ENCODE data around the gene CAPN2. TPM values are rescaled to one million over a fixed set of nuclear protein-coding genes. Genes with fewer than 3 reads are reported as not detected.

CAPN2 gene
- total RNA-seq, 3 donors from 2014 or later (not counting 1 experiment from before 2014, with no cell fraction given) = 228 to 275 (median 236) TPM

- over 99% methylated on average over 4 of the region's 5 CpGs for WGBS (ENCODE audit: insufficient coverage)
- Histone ChIP-seq H3K4me1 (ENCODE audit: control insufficient read depth, insufficient read depth, low read length) (no peaks in the 10 kb centered on the region), H3K27ac (ENCODE audit: low read length) (no peak overlapping the region), H3K27me3 (ENCODE audit: control insufficient read depth, insufficient read depth, low read length) (no peaks in the 10 kb centered on the region), H3K36me3 (ENCODE audit: control insufficient read depth, insufficient read depth, low read length) (peaks cover 67% of the 10 kb centered on the region), H3K4me3 (ENCODE audit: low read length) (no peak overlapping the region), H3K9me3 (ENCODE audit: control insufficient read depth, insufficient read depth, low read length) (no peaks in the 10 kb centered on the region)
- ATAC-seq (no peak), DNase-seq (no peak)
- no peaks in the 10 kb centered on the region for H3K27me3 Mint-ChIP-seq (ENCODE audit: low read depth in 2 of 2)
- no peaks in the 10 kb centered on the region for H3K9me3 Mint-ChIP-seq
- intact Hi-C loops (cut with micrococcal nuclease) = no loop called here
- H3K4me3 Mint-ChIP-seq = no peak overlapping the region
- TF ChIP-seq, protein P1, sequence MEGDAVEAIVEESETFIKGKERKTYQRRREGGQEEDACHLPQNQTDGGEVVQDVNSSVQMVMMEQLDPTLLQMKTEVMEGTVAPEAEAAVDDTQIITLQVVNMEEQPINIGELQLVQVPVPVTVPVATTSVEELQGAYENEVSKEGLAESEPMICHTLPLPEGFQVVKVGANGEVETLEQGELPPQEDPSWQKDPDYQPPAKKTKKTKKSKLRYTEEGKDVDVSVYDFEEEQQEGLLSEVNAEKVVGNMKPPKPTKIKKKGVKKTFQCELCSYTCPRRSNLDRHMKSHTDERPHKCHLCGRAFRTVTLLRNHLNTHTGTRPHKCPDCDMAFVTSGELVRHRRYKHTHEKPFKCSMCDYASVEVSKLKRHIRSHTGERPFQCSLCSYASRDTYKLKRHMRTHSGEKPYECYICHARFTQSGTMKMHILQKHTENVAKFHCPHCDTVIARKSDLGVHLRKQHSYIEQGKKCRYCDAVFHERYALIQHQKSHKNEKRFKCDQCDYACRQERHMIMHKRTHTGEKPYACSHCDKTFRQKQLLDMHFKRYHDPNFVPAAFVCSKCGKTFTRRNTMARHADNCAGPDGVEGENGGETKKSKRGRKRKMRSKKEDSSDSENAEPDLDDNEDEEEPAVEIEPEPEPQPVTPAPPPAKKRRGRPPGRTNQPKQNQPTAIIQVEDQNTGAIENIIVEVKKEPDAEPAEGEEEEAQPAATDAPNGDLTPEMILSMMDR (IDR thresholded peaks at IDR 0.05) = no peak
- H3K36me3 Mint-ChIP-seq = peaks cover 7% of the 10 kb centered on the region
- H3K4me1 Mint-ChIP-seq = peaks cover 0 to 2% of the 10 kb centered on the region in 2 donors
- H3K27ac Mint-ChIP-seq = peak overlapping the region; percentile 13 to 39
Measured at GRCh38 chr1:223763881-223764280, 51.5 kb downstream of the CAPN2 start.

GRCh38 chr1:223765036-223765718, 52.8 kb downstream of the CAPN2 start:
- Histone ChIP-seq H3K27me3 (ENCODE audit: control insufficient read depth, insufficient read depth, low read length) (no peaks in the 10 kb centered on the region), H3K36me3 (ENCODE audit: control insufficient read depth, insufficient read depth, low read length) (peaks cover 64% of the 10 kb centered on the region), H3K27ac (ENCODE audit: low read length) (no peak overlapping the region), H3K4me1 (ENCODE audit: control insufficient read depth, insufficient read depth, low read length) (no peaks in the 10 kb centered on the region), H3K9me3 (ENCODE audit: control insufficient read depth, insufficient read depth, low read length) (no peaks in the 10 kb centered on the region), H3K4me3 (ENCODE audit: low read length) (no peak overlapping the region)
- no peak overlapping the region for H3K4me3 Mint-ChIP-seq
- no peak overlapping the region for H3K27ac Mint-ChIP-seq
- TF ChIP-seq, protein P1 (IDR thresholded peaks at IDR 0.05) = no peak
- WGBS (ENCODE audit: insufficient coverage) = 84% methylated on average over 9 of the region's 9 CpGs
- H3K36me3 Mint-ChIP-seq = peaks cover 16% of the 10 kb centered on the region
- no peak for DNase-seq
- no peaks in the 10 kb centered on the region for H3K27me3 Mint-ChIP-seq (ENCODE audit: low read depth in 2 of 2)
- H3K9me3 Mint-ChIP-seq = no peaks in the 10 kb centered on the region
- intact Hi-C loops (cut with micrococcal nuclease) = no loop called here
- peaks cover 0 to 6% of the 10 kb centered on the region in 2 donors for H3K4me1 Mint-ChIP-seq
- peak in 1 of 3 donors; percentile 19 for ATAC-seq

GRCh38 chr1:223765719-223766340, 53.5 kb downstream of the CAPN2 start:
- no peak for DNase-seq
- no peaks in the 10 kb centered on the region for H3K9me3 ChIP-seq (ENCODE audit: control insufficient read depth, insufficient read depth, low read length)
- 88% methylated on average over 7 of the region's 7 CpGs for WGBS (ENCODE audit: insufficient coverage)
- TF ChIP-seq, protein P1 (IDR thresholded peaks at IDR 0.05) = no peak
- Mint-ChIP-seq H3K36me3 (peaks cover 18% of the 10 kb centered on the region), H3K4me1 (peaks cover 0 to 6% of the 10 kb centered on the region in 2 donors), H3K27me3 (ENCODE audit: low read depth in 2 of 2) (no peaks in the 10 kb centered on the region), H3K9me3 (no peaks in the 10 kb centered on the region), H3K4me3 (no peak overlapping the region), H3K27ac (peak overlapping the region in 1 of 2 donors; percentile 40)
- intact Hi-C loops (cut with micrococcal nuclease) = no loop called here
- no peak overlapping the region for H3K27ac ChIP-seq (ENCODE audit: low read length)
- H3K4me1 ChIP-seq (ENCODE audit: control insufficient read depth, insufficient read depth, low read length) = no peaks in the 10 kb centered on the region
- no peaks in the 10 kb centered on the region for H3K27me3 ChIP-seq (ENCODE audit: control insufficient read depth, insufficient read depth, low read length)
- H3K4me3 ChIP-seq (ENCODE audit: low read length) = no peak overlapping the region
- peaks cover 64% of the 10 kb centered on the region for H3K36me3 ChIP-seq (ENCODE audit: control insufficient read depth, insufficient read depth, low read length)
- ATAC-seq = peak in 1 of 3 donors; percentile 25

All from natural killer cell (primary cell).